Neural progenitor cell (in vitro differentiated cells): Measurements from ENCODE around the gene NMBR.

Experiments
- CTCF ChIP-seq: fragments of 200-600 bp; sonication (generic); IDR thresholded peaks from 2 replicates; pipeline ENCODE4 v1.5.1; 2017; ENCODE audit warnings: antibody characterized with exemption, mild to moderate bottlenecking
- EZH2 ChIP-seq: fragments of 200-600 bp; sonication (generic); IDR thresholded peaks from 2 replicates; pipeline ENCODE4 v1.6.1; 2017; ENCODE audit warnings: antibody characterized with exemption, mild to moderate bottlenecking, moderate library complexity

DNA sequence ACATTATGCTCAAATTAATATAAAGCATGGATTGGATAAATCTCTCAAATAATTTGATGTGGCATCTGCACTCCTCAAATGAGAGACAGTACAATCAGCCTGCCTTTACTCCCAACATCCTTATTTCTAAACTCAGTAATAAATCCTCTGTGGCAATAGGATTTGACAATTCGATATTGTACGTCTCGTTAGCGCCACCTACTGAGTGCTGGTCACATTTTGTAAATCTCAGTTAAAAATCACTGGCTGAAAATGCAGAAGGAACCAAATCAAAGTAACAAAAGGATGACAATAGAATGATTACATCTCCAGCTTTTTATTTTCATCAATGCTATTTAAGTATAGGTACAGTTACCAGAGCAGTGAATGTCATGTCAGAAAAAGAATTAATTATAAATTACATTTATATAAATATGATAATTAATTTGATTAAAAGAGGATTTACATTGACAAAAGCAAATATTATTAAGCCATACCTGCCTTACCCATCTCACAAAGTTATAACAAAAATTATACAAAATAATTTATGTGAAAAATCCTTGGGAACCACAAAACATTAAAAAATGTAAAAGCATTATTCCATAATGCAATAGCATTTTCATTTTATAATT, 34.4 kb downstream of the NMBR start:
- TF ChIP-seq CTCF, result peak; percentile 90
- no peak for TF ChIP-seq EZH2
